ENCODE data around the gene DHRS3.
"Not testable (repeated sequence)": the region's sequence is repeated elsewhere in the genome, so short reads cannot be mapped to it uniquely, and the experiment has no call there.

DHRS3 gene

DNA sequence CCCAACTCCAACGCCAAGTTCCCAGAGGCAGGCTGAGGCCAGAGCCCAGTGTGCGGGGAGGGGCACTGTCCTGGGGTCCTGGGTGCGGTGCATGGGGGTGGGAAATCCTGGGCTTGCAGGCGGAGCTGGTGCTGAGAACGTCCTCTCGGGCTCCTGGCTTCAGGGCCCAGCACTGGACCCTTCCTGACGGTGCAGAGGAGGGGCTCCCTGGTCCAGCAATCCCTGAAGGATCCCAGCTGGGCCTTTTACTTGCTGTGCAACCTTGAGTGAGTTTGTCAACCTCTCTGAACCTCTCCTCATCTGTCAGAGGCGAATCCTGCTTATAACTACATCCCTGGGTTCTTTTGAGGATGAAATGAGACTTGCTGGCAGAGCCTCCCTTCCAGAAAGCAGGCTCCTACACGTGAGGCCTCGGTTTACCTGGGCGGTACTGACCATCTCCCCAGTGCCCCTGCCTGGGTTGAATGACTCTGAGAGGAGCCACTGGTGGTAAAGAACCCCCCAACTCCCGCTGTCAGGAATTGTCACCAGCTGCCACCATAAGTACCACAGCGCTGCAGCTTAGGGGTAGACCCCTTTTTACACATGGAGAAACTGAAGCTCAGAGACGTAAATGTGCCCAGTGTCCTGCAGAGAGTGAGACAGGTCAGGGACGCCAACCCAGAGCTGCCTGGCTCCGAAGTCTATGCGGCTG, 77.3 kb downstream of the DHRS3 start:
- no peak for DNase-seq (ENCODE audit: low read depth in 2 of 3, low spot score in 2 of 3)

- DNase-seq (ENCODE audit: low read depth in 2 of 3, low spot score in 2 of 3), result no peak
Observed at GRCh38 chr1:12539705-12540579, 78.1 kb downstream of the DHRS3 start.

DNA sequence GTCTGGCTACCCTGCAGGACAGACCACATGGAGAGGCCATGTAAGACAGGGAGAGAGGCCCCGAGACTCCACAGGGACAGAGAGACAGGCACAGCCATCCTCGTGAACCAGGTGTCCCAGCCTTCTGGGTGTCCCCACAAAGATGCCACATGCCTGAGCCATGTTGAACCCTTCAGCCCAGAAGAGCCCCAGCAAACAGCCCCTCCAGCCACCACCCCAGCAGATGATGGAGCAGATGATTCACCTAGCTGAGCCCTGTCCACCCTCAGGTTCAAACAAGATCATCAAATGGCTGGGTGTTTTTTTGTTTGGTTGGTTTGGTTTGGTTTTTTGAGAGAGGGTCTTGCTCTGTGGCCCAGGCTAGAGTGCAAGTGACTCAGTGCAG, 78.7 kb downstream of the DHRS3 start:
- no peak for DNase-seq (ENCODE audit: low read depth in 2 of 3, low spot score in 2 of 3)

GRCh38 chr1:12538536-12538935, 79.5 kb downstream of the DHRS3 start:
- DNase-seq (ENCODE audit: low read depth in 2 of 3, low spot score in 2 of 3), result not testable (repeated sequence)

GRCh38 chr1:12537906-12538461, 80.0 kb downstream of the DHRS3 start:
- no peak for DNase-seq (ENCODE audit: low read depth in 2 of 3, low spot score in 2 of 3)

DNA sequence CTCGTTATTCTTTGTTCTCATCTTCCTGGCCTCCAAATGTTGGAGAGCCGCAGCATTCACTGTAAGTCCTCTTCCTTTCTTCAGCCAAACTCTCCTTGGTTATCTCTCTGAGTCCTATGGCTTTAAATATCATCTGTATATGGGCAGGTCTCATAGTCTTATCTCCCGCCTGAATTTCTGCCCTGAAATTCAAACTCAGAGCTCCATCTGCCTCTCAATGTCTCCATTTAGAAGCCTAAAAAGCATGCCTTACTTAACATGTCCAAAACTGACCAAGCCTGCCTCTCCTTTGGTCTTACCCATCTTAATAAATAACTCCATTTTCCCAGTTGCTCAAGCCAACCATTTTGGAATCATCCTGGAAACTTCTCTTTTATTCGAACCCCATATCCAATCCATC, 80.7 kb downstream of the DHRS3 start:
- no peak for DNase-seq (ENCODE audit: low read depth in 2 of 3, low spot score in 2 of 3)

DNA sequence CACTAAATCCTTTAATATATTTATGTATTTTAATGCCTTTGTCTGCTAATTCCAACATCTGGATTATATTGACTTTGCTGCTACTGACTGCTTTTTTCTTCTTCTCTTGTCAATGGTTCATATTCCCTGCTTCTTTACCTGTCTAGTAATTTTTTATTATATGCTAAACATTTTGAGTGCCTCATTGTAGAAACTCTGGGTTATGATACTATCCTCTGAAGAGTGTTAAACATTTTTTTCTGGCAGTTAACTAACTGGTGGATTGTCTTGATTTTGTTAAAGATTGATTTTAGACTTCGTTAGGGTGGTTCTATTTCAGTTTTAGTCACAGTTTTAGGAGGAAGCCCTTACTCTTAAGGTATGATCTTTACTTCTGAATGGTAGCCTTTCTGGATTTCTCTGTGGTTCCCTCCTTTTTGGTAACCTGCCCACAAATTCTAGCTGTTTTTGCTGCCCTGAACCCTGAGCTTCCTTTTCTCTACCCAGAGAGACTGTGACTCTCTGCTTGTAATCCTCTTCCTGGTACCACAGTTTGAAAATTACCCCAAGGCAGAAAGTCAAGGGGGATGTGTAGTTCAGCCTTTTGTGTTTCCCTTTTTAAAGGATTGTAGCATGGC, 81.9 kb downstream of the DHRS3 start:
- DNase-seq (ENCODE audit: low read depth in 2 of 3, low spot score in 2 of 3), result no peak

DNA sequence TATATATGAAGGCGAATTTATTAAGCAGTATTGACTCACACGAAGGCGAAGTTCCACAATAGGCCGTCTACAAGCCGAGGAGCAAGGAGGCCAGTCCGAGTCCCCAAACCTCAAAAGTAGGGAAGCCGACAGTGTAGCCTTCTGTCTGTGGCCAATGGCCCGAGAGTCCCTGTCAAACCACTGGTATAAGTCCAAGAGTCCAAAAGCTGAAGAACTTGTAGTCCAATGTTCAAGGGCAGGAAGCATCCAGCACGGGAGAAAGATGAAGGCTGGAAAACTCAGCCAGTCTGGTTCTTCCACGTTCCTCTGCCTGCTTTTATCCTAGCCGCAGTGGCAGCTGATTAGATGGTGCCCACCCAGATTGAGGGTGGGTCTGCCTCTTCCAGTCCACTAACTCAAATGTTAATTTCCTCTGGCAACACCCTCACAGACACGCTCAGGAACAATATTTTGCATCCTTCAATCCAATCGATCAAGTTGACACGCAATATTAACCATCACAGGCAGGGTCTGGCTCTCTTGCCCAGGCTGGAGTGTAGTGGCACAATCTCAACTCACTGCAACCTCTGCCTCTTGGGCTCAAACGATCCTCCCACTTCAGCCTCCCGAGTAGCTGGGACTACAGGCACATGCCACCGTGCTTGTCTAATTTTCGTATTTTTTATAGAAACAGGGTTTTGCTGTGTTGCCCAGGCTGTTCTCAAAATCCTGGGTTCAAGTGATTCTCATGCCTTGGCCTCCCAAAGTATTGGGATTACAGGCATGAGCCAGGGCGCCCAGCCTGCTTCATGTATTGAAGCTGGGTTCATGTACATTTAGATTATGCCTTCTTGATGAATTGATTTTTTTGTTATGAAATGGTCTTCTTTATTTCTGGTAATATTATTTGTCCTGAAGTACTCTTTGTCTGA, 85.3 kb downstream of the DHRS3 start:
- no peak for DNase-seq (ENCODE audit: low read depth in 2 of 3, low spot score in 2 of 3)

GRCh38 chr1:12531179-12531499, 86.9 kb downstream of the DHRS3 start:
- DNase-seq (ENCODE audit: low read depth in 2 of 3, low spot score in 2 of 3), result no peak

DNA sequence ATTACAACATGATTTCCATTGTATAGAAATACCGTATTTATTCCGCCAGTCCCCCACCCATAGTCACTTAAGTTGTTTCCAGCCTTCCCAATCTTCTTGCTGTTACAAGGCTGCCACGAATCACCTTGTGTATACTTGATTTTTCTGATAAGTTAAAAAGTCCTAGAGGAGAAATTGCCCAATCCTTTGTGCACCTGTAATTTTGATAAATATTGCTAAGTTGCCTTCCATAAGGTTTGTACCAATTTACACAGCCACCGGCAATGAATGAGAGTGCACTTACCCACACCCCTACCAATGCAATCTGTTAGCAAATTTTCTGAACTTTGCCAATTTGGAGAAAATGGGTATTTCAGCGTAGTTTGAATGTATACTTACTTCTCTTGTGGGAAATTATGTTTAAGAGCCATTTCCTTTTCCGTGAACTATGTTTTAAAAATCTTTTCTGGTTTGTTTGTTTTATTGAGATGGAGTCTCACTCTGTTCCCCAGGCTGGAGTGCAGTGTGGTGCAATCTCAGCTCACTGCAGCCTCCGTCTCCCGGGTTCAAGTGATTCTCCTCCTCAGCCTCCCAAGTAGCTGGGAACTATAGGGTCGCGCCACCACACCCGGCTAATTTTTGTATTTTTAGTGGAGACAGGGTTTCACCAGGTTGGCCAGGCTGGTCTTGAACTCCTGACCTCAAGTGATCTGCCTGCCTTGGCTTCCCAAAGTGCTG, 87.4 kb downstream of the DHRS3 start:
- no peak for DNase-seq (ENCODE audit: low read depth in 2 of 3, low spot score in 2 of 3)

DNA sequence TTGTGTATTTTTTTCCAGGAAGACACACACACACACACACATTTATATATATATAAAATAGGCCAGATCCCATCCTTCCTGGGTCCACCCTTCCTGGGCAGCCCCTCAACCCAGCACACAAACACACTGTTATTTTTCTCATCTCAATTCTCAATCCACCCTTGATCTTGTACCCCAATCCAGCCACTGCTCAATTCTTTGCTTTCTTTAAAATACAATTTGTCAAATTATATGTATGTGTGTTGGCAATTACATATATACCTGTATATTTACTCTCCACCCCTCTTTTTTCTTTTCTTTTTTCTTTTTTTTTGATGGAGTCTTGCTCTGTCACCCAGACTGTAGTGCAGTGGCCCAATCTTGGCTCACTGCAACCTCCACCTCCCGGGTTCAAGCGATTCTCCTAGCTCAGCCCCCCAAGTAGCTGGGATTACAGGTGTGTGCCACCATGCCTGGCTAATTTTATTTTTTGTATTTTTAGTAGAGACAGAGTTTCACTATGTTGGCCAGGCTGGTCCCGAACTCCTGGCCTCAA, 88.3 kb downstream of the DHRS3 start:
- no peak for DNase-seq (ENCODE audit: low read depth in 2 of 3, low spot score in 2 of 3)

DNA sequence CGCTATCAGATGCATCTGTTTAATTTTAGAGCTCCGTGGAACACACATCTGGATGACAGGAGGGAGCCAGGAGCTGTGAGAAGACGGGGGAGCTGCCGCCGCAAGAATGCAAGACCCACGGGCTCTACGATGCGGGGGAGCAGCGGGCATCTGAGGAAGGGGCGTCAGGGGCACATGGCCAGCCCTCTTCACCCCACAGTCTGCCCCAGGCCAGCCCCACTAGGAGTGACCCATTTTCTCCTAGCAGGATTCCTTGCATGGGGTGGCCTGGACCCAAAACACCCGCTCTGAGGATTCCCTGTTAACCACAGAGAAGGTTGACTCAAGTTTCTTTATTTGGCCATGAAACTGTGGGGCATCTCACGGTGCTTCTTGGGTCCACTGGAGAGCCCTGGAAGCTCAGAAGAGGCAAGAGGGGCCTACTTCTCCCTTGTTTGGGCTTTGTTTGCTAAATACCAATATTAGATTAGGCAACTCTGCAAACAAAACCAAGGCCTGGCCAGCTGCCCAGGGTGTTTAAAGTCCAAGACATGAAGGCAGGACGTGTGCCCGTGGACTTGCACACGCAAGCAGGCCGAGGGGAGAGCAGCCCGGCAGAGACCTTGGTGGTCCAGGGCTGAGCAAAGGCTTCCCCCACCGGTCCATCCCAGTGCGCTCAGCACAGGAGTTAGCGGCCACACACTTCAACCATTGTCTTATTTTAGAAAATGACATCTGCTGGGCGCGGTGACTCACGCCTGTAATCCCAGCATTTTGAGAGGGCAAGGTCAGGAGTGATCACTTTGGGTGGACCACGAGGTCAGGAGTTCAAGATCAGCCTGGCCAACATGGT, 89.8 kb downstream of the DHRS3 start:
- no peak for DNase-seq (ENCODE audit: low read depth in 2 of 3, low spot score in 2 of 3)

- no peak for DNase-seq (ENCODE audit: low read depth in 2 of 3, low spot score in 2 of 3)
Observed at GRCh38 chr1:12527564-12527963, 90.4 kb downstream of the DHRS3 start.

DNA sequence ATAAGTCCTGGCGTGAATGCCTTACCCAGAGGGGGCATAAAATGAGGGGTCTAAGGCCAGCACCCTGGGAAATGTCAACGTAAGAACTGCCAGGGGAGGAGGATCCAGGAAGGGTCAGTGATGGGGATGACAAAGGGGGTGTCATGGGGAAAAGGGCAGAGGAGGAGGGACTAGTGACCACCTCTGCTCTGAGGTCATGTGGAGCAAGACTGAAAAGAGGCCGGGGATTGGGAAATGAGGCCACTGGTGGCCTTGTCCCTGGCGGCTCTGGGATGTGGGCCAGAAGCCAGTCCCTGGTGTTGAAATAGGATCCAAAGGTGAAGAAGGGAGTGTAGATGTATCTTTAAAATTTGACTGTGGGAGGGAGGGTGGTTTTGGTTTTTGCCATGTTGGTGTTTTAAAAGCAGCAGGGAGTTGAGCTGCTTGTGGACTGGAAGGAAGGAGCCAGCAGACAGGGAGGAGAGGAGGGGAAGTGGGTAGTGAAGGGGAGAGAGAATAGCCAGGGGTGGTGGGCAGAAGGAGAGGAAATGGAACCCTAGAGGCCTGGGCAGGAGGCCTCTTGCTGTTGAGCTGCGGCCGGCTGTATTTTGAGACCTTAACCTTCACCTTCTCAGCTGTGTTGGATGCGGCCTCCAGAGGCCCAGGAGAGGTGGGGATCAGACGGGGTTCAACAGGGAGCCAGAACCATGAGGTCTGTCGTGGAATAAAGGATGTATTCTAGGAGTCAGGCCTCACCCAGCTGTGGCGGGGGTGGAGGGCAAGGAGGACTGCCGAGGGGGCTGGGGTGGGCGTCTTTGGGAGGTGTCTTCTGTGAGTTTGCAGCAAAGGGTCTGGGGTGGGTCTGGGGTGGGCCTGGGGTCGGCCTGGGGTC, 92.5 kb downstream of the DHRS3 start:
- no peak for DNase-seq (ENCODE audit: low read depth in 2 of 3, low spot score in 2 of 3)

- no peak for DNase-seq (ENCODE audit: low read depth in 2 of 3, low spot score in 2 of 3)
Observed at GRCh38 chr1:12524266-12524665, 93.7 kb downstream of the DHRS3 start.

DNA sequence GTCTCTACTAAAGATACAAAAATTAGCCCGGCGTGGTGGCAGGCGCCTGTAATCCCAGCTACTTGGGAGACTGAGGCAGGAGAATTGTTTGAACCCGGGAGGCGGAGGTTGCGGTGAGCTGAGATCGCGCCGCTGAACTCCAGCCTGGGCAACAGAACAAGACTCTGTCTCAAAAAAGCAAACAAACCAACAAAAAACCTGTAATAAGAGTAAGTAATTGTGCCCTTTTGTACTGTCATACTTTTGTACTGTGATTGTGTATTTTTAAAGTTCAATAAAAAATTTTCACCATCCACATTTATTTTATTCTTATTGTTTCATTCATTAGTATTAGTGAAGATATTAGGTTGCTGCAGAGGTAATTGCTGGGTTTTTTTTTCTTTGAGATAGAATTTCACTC, 95.2 kb downstream of the DHRS3 start:
- not testable (repeated sequence) for DNase-seq (ENCODE audit: low read depth in 2 of 3, low spot score in 2 of 3)

DNA sequence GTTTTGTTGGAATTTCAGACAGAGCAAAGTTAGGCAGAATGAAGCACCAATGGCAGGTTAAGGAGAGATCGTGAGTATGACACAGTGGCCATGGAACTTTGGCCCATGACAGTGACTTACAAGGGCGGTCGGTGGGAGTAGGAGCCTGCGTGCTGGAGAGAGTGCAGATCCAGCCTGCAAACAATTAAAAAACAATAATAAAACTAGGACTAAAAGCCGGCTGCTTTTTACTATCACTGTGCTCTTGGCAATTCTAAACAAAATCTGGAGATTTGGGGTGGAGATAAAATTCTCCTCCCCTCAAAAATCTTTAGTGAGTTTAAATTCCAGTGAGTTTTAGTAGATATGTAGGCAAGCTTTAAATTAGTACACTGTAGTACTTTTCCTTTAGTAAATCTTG, 96.9 kb downstream of the DHRS3 start:
- no peak for DNase-seq (ENCODE audit: low read depth in 2 of 3, low spot score in 2 of 3)

GRCh38 chr1:12519693-12520364, 98.2 kb downstream of the DHRS3 start:
- no peak for DNase-seq (ENCODE audit: low read depth in 2 of 3, low spot score in 2 of 3)

All from activated CD8-positive, alpha-beta memory T cell treated with anti-CD3 and anti-CD28 coated beads for 48 hours (primary cell).